Measurements from ENCODE around the gene HGFAC.

The HGFAC gene

DNA sequence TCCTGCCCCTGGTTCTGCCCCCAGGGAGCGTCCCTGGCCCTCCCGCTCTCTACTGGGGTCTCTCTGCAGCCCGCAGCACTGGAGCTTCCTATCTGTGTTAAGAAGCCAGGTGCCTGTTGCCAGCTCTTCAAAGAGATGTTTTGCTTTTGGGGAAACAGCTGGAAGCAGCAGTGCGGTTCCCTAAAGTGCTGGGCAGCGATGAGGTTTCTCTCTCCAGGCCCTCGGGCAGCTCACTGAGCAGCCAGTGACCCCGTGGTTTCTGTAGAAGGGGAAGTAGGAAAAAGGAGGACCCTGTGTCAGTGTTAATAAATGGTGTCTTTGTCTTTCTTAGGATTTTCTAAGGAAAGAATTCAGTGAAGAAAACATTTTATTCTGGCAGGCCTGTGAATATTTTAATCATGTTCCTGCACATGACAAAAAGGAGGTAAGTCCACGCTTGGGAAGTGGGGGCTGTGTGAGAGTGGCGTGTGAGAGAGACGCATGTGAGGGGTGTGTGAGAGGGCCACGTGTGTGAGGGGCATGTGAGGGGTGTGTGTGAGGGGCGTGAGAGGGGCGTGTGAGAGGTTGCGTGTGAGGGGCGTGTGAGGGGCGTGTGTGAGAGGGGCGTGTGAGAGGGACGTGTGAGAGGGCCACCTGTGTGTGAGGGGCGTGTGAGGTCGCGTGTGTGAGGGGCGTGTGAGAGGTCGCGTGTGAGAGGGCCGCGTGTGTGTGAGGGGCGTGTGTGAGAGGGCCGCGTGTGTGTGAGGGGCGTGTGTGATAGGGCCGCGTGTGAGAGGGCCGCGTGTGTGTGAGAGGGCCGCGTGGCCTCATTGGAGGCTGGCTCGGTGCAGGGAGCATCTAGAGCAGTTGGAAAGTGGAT is 27.1 kb upstream of the HGFAC start:
- Mint-ChIP-seq H3K27me3 (no peaks in the 10 kb centered on the region), H3K36me3 (ENCODE audit: insufficient read depth) (no peaks in the 10 kb centered on the region), H3K27ac (no peak overlapping the region), H3K4me3 (no peak overlapping the region), H3K9me3 (no peaks in the 10 kb centered on the region), H3K4me1 (ENCODE audit: low read depth in 2 of 2) (peaks cover 0 to 3% of the 10 kb centered on the region in 2 donors)
- DNase-seq, result no peak
- no peak for ATAC-seq (replicated peaks)

DNA sequence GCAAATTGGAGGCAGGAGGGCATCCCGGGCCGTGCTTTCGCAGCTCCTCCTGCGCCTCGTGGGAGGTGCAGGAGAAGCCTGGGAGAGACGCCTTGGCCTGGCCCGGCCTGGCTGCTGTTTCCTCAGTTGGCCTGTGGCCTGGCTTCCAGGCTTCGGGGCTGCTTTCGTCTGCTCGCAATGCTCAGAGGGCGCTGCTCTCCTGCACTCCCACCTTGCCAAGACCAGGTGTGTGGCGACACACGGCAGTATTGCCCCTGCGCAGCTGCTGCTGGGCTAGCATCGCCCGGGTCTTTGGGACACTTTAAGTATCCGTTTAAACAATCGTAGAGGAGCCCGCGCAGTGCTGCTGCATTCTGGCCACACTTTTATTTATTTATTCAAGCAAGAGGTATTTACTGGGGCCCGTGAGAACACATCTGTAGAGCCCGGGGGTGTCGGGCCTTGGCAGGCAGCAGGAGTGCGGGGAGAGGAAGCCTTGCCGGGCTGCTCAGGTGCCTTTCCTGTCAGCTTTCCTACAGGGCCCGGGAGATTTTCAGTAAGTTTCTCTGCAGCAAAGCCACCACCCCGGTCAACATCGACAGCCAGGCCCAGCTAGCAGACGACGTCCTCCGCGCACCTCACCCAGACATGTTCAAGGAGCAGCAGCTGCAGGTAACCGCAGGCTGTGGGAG is 26.2 kb upstream of the HGFAC start:
- no peak for DNase-seq
- H3K27me3 Mint-ChIP-seq, result no peaks in the 10 kb centered on the region
- no peaks in the 10 kb centered on the region for H3K36me3 Mint-ChIP-seq (ENCODE audit: insufficient read depth)
- H3K4me1 Mint-ChIP-seq (ENCODE audit: low read depth in 2 of 2), result peaks cover 0 to 3% of the 10 kb centered on the region in 2 donors
- no peaks in the 10 kb centered on the region for H3K9me3 Mint-ChIP-seq
- H3K27ac Mint-ChIP-seq, result no peak overlapping the region
- ATAC-seq (replicated peaks), result no peak
- H3K4me3 Mint-ChIP-seq, result no peak overlapping the region

DNA sequence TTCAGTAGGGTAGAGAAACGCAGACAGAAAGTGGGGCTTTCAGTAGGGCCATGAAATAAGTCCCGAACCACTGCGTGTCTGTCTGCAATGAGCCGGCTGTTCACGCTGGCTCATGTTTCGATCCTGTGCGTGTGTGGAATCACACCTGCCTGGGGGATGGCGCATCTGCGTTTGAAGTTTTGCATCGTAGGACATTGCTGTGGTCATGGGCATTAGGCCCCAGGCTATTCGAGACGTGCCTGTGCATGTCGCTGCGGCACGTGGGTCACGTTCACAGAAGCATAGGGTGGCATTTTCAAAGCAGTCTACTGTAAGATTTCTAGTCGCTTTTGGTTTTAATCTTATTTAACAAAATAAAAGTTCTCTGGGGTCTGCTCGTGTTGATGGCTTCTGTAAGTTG is 25.5 kb upstream of the HGFAC start:
- no peak overlapping the region for H3K27ac Mint-ChIP-seq
- DNase-seq, result no peak
- H3K4me1 Mint-ChIP-seq (ENCODE audit: low read depth in 2 of 2), result no peaks in the 10 kb centered on the region
- H3K27me3 Mint-ChIP-seq, result no peaks in the 10 kb centered on the region
- H3K36me3 Mint-ChIP-seq (ENCODE audit: insufficient read depth), result no peaks in the 10 kb centered on the region
- no peak overlapping the region for H3K4me3 Mint-ChIP-seq
- ATAC-seq (replicated peaks), result no peak
- no peaks in the 10 kb centered on the region for H3K9me3 Mint-ChIP-seq

- H3K27ac Mint-ChIP-seq, result no peak overlapping the region
- no peaks in the 10 kb centered on the region for H3K27me3 Mint-ChIP-seq
- no peak for ATAC-seq (replicated peaks)
- no peaks in the 10 kb centered on the region for H3K4me1 Mint-ChIP-seq (ENCODE audit: low read depth in 2 of 2)
- H3K4me3 Mint-ChIP-seq, result no peak overlapping the region
- no peak for DNase-seq
- H3K36me3 Mint-ChIP-seq (ENCODE audit: insufficient read depth), result no peaks in the 10 kb centered on the region
- no peaks in the 10 kb centered on the region for H3K9me3 Mint-ChIP-seq
These were observed 24.9 kb upstream of the HGFAC start for GRCh38 chr4:3416821-3417221.

GRCh38 chr4:3417448-3417847 is 24.3 kb upstream of the HGFAC start:
- Mint-ChIP-seq H3K4me3 (no peak overlapping the region), H3K9me3 (no peaks in the 10 kb centered on the region), H3K27ac (no peak overlapping the region), H3K27me3 (no peaks in the 10 kb centered on the region), H3K4me1 (ENCODE audit: low read depth in 2 of 2) (no peaks in the 10 kb centered on the region), H3K36me3 (ENCODE audit: insufficient read depth) (no peaks in the 10 kb centered on the region)
- ATAC-seq (replicated peaks) (no peak), DNase-seq (no peak)

DNA sequence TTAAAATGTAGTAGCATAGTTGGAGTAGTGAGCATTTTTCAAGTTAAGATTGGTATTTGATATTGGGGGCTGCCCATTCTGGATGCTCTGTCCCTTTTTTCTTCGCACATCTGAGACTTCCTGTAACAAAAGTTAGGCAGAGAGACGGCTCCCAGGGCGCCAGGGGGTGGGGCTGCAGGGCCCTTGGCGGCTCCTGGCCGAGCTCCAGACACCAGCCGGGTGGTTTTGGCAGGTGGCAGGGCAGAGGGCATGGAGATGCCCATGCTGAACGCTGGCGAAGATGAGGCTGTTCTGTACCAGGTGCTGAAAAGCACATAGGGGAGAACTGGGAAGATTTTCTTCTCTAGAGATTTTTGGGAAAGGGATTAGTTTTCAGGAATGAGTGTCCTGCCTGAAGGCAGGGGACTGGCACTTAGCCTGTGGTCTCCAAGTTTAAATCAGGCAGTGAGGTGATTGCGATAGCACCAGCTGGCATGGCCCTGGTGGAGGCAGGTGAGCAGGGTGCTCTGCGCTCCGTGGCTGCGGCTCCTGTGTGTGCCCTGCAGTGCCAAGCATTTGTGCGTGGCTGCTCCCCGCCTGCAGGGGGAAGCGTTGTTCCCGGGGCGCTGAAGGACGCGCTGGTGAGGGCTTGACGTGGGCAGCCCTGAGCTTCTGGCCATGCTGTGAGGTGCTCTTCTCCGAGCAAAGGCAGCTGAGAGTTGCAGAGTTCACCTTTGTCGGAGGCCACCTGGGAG is 23.6 kb upstream of the HGFAC start:
- no peak for DNase-seq
- no peaks in the 10 kb centered on the region for H3K9me3 Mint-ChIP-seq
- ATAC-seq (replicated peaks), result no peak

DNA sequence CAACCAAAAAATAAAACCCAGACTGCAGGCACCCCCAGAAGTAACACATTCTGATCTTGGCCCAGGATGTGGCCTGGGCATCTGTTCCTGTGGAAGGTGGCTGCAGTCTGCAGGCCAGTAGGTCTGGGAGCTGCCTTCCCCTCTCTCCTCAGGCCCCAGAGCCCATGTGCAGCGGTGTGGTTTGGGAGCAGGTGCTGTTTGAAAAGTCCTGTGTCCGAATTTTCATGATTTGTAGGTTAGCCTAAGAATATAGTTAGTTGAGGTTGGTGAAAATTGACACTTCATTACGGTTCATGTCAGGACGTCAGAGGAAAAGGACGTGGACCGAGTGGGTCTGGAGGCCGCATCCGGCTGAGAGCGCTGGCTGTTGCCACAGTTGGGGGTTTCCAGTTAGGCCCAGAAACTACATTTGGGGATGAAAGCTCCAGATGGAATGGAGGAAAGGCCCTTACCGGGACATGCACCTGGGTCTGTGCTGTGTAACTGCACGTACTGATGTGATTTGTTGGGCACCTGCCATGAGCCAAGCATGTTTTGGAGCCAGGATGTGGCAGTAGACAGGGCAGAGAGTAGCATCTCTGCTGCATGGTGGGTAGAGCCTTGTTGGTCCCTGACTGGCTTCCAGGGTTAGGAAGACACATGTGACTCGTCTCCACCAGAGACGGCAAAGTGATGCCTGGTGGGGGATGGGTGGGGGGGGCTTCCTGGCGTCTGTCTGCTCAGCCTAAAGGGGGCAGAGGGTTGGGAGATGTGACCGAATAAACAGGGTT is 21.7 kb upstream of the HGFAC start:
- H3K4me1 Mint-ChIP-seq (ENCODE audit: low read depth in 2 of 2), result no peaks in the 10 kb centered on the region
- no peak for ATAC-seq (replicated peaks)
- H3K36me3 Mint-ChIP-seq (ENCODE audit: insufficient read depth), result no peaks in the 10 kb centered on the region
- no peak for DNase-seq
- no peaks in the 10 kb centered on the region for H3K9me3 Mint-ChIP-seq
- H3K4me3 Mint-ChIP-seq, result no peak overlapping the region
- peak overlapping the region in 1 of 2 donors; percentile 53 for H3K27ac Mint-ChIP-seq
- no peaks in the 10 kb centered on the region for H3K27me3 Mint-ChIP-seq

More for the DNA sequence above, 23.6 kb upstream of the HGFAC start:
- H3K36me3 Mint-ChIP-seq (ENCODE audit: insufficient read depth), result no peaks in the 10 kb centered on the region
- H3K27me3 Mint-ChIP-seq, result no peaks in the 10 kb centered on the region
- H3K4me1 Mint-ChIP-seq (ENCODE audit: low read depth in 2 of 2), result no peaks in the 10 kb centered on the region
- H3K27ac Mint-ChIP-seq, result no peak overlapping the region
- H3K4me3 Mint-ChIP-seq, result no peak overlapping the region

DNA sequence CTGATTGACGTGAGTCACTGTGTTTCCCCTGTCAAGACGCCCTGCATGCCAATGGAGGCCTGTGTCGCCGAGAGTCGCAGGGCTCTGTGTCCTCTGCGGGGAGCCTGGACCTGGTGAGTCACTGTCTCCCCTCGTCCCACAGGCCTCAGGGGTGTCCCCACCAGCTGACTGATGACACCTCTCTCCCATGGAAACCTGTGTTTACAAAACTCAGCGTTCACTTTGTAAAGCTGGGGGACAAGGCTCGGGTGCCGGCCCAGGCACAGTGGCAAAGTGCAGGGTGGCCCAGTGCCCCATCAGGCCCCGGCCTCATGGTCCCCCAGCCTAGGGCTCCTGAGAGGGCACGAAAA is 21.2 kb upstream of the HGFAC start:
- H3K4me1 Mint-ChIP-seq (ENCODE audit: low read depth in 2 of 2), result no peaks in the 10 kb centered on the region
- no peaks in the 10 kb centered on the region for H3K27me3 Mint-ChIP-seq
- no peak for ATAC-seq (replicated peaks)
- H3K36me3 Mint-ChIP-seq (ENCODE audit: insufficient read depth), result no peaks in the 10 kb centered on the region
- DNase-seq, result no peak
- H3K27ac Mint-ChIP-seq, result no peak overlapping the region
- H3K9me3 Mint-ChIP-seq, result no peaks in the 10 kb centered on the region
- H3K4me3 Mint-ChIP-seq, result no peak overlapping the region

DNA sequence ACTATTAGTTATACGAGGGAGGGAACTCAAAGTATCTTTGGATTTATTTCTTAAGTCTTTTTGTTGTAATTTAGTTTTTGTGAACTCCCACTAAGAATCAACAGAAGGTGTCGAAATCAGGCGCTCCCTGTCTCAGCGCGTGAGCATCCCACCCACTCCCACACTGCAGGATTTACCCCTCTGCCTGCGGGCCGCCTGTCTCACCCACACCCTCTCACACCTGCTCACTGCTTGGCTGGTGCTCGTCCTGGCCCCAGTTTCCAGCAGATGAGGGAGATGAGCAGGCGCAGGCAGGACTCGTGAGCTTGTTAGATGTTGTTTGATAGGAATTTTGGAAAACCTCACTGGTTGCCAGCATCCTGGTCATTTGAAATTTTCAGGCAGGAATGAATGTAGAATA is 20.8 kb upstream of the HGFAC start:
- ATAC-seq (replicated peaks), result no peak
- Mint-ChIP-seq H3K9me3 (no peaks in the 10 kb centered on the region), H3K4me1 (ENCODE audit: low read depth in 2 of 2) (no peaks in the 10 kb centered on the region), H3K4me3 (no peak overlapping the region), H3K27me3 (no peaks in the 10 kb centered on the region), H3K27ac (no peak overlapping the region), H3K36me3 (ENCODE audit: insufficient read depth) (no peaks in the 10 kb centered on the region)
- no peak for DNase-seq

DNA sequence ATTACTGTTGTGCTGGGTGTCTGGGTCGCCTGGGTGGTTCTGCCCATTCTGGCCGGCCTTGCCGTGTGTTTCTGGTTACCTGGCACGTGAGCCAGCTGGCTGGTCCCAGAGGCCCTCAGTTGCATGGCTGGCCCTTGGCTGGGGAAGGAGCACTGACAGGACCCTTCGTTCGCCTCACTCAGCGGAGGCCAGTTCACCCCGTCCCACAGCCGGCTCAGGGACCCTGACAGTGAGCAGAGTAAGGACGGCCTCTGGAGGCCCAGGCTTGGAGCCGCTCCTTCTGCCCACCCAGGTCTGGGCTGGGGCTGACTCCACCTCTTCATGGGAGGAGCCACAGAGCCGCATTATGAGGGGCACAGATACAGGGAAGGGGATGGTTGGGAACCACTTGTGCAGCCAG is 20.3 kb upstream of the HGFAC start:
- no peak for ATAC-seq (replicated peaks)
- no peaks in the 10 kb centered on the region for H3K9me3 Mint-ChIP-seq
- H3K27me3 Mint-ChIP-seq, result no peaks in the 10 kb centered on the region
- no peak overlapping the region for H3K27ac Mint-ChIP-seq
- DNase-seq, result no peak
- H3K4me1 Mint-ChIP-seq (ENCODE audit: low read depth in 2 of 2), result no peaks in the 10 kb centered on the region
- no peaks in the 10 kb centered on the region for H3K36me3 Mint-ChIP-seq (ENCODE audit: insufficient read depth)
- H3K4me3 Mint-ChIP-seq, result no peak overlapping the region

DNA sequence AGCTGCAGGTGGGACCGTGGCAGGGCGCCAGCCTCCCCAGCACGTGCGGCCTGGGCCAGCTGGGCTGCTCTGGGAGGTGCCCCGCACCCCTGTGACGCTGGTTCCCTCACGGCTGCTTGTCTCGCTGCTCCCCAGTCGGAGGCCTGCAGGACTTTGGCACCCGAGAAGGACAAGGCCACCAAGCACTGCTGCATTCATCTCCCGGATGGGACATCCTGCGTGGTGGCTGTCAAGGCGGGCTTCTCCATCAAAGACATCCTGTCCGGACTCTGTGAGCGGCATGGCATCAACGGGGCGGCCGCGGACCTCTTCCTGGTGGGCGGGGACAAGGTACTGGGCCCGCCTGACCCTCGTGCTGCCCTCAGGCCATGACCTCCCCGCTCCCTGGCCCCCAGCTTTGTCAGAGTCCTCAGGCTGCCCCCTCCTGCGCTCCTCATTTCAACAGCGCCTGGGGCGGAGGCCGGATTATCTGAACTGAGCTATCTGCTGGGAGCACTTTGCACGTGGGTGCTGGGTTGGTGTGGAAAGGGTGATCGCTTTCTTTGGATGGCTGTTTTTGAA is 19.4 kb upstream of the HGFAC start:
- H3K9me3 Mint-ChIP-seq, result no peaks in the 10 kb centered on the region
- no peak overlapping the region for H3K27ac Mint-ChIP-seq
- H3K4me3 Mint-ChIP-seq, result no peak overlapping the region
- ATAC-seq (replicated peaks) (no peak), DNase-seq (no peak)
- H3K27me3 Mint-ChIP-seq, result no peaks in the 10 kb centered on the region
- H3K36me3 Mint-ChIP-seq (ENCODE audit: insufficient read depth), result no peaks in the 10 kb centered on the region
- no peaks in the 10 kb centered on the region for H3K4me1 Mint-ChIP-seq (ENCODE audit: low read depth in 2 of 2)

DNA sequence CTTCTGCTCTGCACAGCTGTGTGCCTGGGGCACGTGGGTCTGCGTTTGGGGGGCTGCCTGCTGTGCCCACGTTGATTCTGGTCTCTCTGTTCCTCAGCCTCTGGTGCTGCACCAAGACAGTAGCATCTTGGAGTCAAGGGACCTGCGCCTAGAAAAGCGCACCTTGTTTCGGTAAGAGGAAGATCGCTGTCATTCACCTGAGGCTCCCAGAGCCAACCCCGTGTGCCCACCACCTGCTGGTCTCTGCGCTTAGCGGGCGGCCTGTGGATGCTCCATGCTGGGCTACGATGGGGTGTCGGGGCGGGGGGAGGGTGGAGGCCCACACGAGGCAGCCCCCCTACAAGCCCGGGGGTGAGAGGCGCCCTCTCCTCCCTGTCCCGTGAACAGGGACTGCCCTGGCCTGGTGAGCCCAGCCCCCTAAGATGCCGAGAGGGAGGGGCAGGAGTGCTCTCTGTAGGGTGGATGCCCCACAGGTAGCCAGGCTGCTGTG is 18.9 kb upstream of the HGFAC start:
- no peaks in the 10 kb centered on the region for H3K27me3 Mint-ChIP-seq
- no peaks in the 10 kb centered on the region for H3K4me1 Mint-ChIP-seq (ENCODE audit: low read depth in 2 of 2)
- no peaks in the 10 kb centered on the region for H3K36me3 Mint-ChIP-seq (ENCODE audit: insufficient read depth)
- no peaks in the 10 kb centered on the region for H3K9me3 Mint-ChIP-seq
- DNase-seq, result no peak
- no peak overlapping the region for H3K4me3 Mint-ChIP-seq
- no peak overlapping the region for H3K27ac Mint-ChIP-seq
- ATAC-seq (replicated peaks), result no peak

DNA sequence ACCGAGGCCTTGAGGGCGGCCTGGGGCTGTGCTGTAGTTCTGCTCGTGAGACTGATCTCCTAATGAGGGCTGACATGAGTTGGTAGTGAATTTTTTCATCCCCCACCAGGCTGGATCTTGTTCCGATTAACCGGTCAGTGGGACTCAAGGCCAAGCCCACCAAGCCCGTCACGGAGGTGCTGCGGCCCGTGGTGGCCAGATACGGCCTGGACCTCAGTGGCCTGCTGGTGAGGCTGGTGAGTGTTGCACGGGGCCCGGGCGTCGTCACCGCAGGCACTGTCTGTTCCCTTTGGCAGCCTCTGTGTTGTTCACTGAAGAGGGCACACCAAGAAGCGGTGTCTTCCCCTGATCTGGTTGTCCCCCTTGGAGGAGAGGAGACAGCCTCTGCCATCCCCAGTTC is 18.4 kb upstream of the HGFAC start:
- no peak overlapping the region for H3K27ac Mint-ChIP-seq
- DNase-seq (no peak), ATAC-seq (replicated peaks) (no peak)
- no peaks in the 10 kb centered on the region for H3K4me1 Mint-ChIP-seq (ENCODE audit: low read depth in 2 of 2)
- H3K27me3 Mint-ChIP-seq, result no peaks in the 10 kb centered on the region
- no peak overlapping the region for H3K4me3 Mint-ChIP-seq
- no peaks in the 10 kb centered on the region for H3K9me3 Mint-ChIP-seq
- no peaks in the 10 kb centered on the region for H3K36me3 Mint-ChIP-seq (ENCODE audit: insufficient read depth)

Measured in effector memory CD8-positive, alpha-beta T cell (primary cell).